HepG2 (cell line): ENCODE results near the gene ZC3H4. TPM values are rescaled to one million over a fixed set of nuclear protein-coding genes. Genes with fewer than 3 reads are reported as not detected.

Experiments used
- FLYWCH1 ChIP-seq: sonication (generic); formaldehyde crosslinking; IDR thresholded peaks from 2 replicates; pipeline ENCODE4 v1.8.1; 2023; ENCODE audit warnings: mild to moderate bottlenecking, missing genetic modification reagents
- KDM2A ChIP-seq: sonication (generic); formaldehyde crosslinking; IDR thresholded peaks from 2 replicates; pipeline ENCODE4 v1.4.0; 2020; ENCODE audit warnings: low read depth, missing genetic modification reagents, borderline replicate concordance
- MXI1 ChIP-seq: IDR thresholded peaks from 3 replicates; pipeline ENCODE4 v1.6.1; 2012; ENCODE audit warnings: low read depth, low read length, inconsistent platforms, borderline replicate concordance
- YY1 ChIP-seq: IDR thresholded peaks from 2 replicates; pipeline ENCODE4 v1.6.1; 2011; ENCODE audit warnings: low read length, low read depth, moderate library complexity, mild to moderate bottlenecking; ENCODE audit not compliant: insufficient read depth, insufficient replicate concordance
- ZNF101 ChIP-seq: sonication (generic); formaldehyde crosslinking; IDR thresholded peaks from 2 replicates; pipeline ENCODE4 v1.4.0; 2020; ENCODE audit warnings: mild to moderate bottlenecking, low read depth, missing genetic modification reagents, borderline replicate concordance
- ZNF354B ChIP-seq: sonication (generic); formaldehyde crosslinking; IDR thresholded peaks from 2 replicates; pipeline ENCODE4 v1.8.0; 2022; ENCODE audit warnings: mild to moderate bottlenecking, missing genetic modification reagents
- ZNF703 ChIP-seq: sonication (generic); formaldehyde crosslinking; IDR thresholded peaks from 2 replicates; pipeline ENCODE4 v1.5.1; 2020; ENCODE audit warnings: missing genetic modification reagents, mild to moderate bottlenecking, moderate library complexity, borderline replicate concordance
- ZSCAN12 ChIP-seq: sonication (generic); formaldehyde crosslinking; IDR thresholded peaks from 2 replicates; pipeline ENCODE4 v1.9.0; 2021; ENCODE audit warnings: mild to moderate bottlenecking, missing genetic modification reagents
- polyA plus RNA-seq, 8 experiments: library from polyadenylated mRNA; depleted of rRNA in 3 of 8; stranded (reverse) in 7 of 8; unstranded in 1 of 8; fragments of >200 nt; fragmentation: Illumina TruSeq in 4 of 8; extraction: Trizol in 4 of 8; gene quantifications; 2 replicates each; pipeline versions ENCODE4 v1.2.1 to v1.2.3, GENCODE V29; 2011 to 2016; ENCODE audit warnings: low read depth in 4 of 8, missing spikeins in 1 of 8, mixed read lengths in 1 of 8; ENCODE audit not compliant: insufficient read depth in 1 of 8
- total RNA-seq, 5 experiments: library from RNA; depleted of rRNA; stranded (reverse); fragments of >200 nt; fragmentation: Illumina TruSeq; extraction: Trizol; gene quantifications; 2 replicates each; pipeline ENCODE4 v1.2.3, GENCODE V29; 2016; ENCODE audit warnings: low read depth in 1 of 5
- TF ChIP-seq, protein P1 (sequence below): sonication (generic); formaldehyde crosslinking; IDR thresholded peaks from 2 replicates; pipeline ENCODE4 v1.5.1; 2020; ENCODE audit warnings: mild to moderate bottlenecking, missing genetic modification reagents, borderline replicate concordance

ZC3H4 gene
- total and polyA plus RNA-seq, 2 of the 13 experiments (the other 11 are each of a cell fraction or from before 2014, with no cell fraction given), result 1.8 to 10.7 TPM

DNA sequence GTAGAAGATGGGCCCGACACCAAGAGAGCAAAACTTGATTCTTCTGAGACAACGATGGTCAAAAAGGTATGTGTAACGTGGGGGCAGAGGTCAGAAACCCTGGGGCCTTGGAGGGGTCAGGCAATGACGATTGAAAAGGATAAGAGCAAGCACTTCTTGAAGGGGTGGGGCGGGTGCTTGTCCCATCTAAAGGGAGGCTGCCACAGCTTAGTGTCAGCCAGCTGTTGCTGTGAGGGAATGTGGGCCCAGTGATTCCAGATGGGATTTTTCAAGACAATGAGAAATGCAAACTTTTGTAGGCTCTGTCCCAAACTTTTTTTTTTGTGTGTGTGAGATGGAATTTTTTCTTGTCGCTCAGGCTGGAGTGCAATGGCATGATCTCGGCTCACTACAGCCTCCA lies 41.6 kb upstream of the ZC3H4 start (continued):
- TF ChIP-seq, protein P1, sequence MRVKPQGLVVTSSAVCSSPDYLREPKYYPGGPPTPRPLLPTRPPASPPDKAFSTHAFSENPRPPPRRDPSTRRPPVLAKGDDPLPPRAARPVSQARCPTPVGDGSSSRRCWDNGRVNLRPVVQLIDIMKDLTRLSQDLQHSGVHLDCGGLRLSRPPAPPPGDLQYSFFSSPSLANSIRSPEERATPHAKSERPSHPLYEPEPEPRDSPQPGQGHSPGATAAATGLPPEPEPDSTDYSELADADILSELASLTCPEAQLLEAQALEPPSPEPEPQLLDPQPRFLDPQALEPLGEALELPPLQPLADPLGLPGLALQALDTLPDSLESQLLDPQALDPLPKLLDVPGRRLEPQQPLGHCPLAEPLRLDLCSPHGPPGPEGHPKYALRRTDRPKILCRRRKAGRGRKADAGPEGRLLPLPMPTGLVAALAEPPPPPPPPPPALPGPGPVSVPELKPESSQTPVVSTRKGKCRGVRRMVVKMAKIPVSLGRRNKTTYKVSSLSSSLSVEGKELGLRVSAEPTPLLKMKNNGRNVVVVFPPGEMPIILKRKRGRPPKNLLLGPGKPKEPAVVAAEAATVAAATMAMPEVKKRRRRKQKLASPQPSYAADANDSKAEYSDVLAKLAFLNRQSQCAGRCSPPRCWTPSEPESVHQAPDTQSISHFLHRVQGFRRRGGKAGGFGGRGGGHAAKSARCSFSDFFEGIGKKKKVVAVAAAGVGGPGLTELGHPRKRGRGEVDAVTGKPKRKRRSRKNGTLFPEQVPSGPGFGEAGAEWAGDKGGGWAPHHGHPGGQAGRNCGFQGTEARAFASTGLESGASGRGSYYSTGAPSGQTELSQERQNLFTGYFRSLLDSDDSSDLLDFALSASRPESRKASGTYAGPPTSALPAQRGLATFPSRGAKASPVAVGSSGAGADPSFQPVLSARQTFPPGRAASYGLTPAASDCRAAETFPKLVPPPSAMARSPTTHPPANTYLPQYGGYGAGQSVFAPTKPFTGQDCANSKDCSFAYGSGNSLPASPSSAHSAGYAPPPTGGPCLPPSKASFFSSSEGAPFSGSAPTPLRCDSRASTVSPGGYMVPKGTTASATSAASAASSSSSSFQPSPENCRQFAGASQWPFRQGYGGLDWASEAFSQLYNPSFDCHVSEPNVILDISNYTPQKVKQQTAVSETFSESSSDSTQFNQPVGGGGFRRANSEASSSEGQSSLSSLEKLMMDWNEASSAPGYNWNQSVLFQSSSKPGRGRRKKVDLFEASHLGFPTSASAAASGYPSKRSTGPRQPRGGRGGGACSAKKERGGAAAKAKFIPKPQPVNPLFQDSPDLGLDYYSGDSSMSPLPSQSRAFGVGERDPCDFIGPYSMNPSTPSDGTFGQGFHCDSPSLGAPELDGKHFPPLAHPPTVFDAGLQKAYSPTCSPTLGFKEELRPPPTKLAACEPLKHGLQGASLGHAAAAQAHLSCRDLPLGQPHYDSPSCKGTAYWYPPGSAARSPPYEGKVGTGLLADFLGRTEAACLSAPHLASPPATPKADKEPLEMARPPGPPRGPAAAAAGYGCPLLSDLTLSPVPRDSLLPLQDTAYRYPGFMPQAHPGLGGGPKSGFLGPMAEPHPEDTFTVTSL (CRISPR knock-in tag), result no peak
- TF ChIP-seq YY1, result no peak
- TF ChIP-seq ZNF354B, result no peak
- TF ChIP-seq ZSCAN12 (CRISPR knock-in tag), result no peak
- no peak for TF ChIP-seq KDM2A (CRISPR knock-in tag)
- no peak for TF ChIP-seq FLYWCH1 (CRISPR knock-in tag)
- TF ChIP-seq ZNF703, result no peak
- no peak for TF ChIP-seq ZNF101
- no peak for TF ChIP-seq MXI1
